GDM1 (cell line): ENCODE measurements around the gene ARFIP1.

ENCODE experiments used
- DNase-seq: peaks from one replicate; lab custom pipeline; 2025; lab: John Stamatoyannopoulos, UW

Gene ARFIP1

GRCh38 chr4:152961773-152962115 is 182.0 kb downstream of the ARFIP1 start:
- no peak for DNase-seq
